Measurements from ENCODE around the gene ABHD12B.
A peak's percentile ranks its signal among the peaks of the same experiment; 100 is the strongest.

ABHD12B gene

GRCh38 chr14:50871914-50872732 lies at the start of gene ABHD12B:
Gene ABHD12B, plus strand, starts transcription at chr14:50872053. Its CDS starts 122 bp downstream, at chr14:50872175.
- no peak for DNase-seq (ENCODE audit: low read depth)

- DNase-seq (ENCODE audit: low read depth): no peak
Observed at GRCh38 chr14:50822501-50823042, 49.3 kb upstream of the ABHD12B start.

- DNase-seq (ENCODE audit: low read depth): no peak
Observed at GRCh38 chr14:50823051-50823761, 48.6 kb upstream of the ABHD12B start.

GRCh38 chr14:50823762-50824636 lies 47.9 kb upstream of the ABHD12B start:
- DNase-seq (ENCODE audit: low read depth): no peak

DNA sequence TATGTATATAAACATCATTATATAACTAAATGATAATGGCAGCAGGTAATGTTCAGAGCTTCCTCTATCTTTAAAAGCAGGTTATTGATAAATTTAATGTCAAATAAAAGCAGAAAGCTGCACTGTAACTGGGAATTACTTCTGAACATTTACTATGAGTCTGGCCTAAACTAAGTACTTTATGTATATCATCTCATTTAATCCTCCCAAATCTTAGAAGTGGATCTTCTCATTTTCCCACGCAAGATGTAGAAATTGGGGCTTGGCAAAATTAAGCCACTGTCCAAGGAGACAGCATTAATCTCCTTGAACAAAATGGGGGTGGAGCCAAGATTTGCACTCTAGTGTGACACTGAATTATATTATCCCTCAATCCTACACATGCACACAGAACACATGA lies 46.5 kb upstream of the ABHD12B start:
- no peak for DNase-seq (ENCODE audit: low read depth)

DNA sequence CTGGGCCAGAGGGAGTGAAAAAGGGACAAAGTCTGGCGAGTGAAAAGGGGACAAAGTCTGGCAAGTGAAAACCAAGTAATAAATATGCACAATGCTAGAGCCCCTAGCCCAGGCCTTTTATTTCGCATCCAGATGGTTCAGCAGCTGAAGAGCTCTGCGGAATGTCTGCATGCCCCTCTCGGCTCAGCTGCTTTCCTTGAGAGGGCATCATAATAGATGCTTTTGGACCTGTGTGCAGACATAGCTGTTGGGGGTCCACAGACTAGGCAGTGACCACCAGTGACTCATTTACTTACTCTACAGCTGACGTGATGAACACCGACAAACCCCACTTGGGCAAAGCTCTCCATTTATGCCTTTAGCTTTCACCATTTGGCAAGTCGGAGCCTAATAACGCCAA lies 45.2 kb upstream of the ABHD12B start:
- no peak for DNase-seq (ENCODE audit: low read depth)

GRCh38 chr14:50828721-50829488 lies 42.9 kb upstream of the ABHD12B start:
- no peak for DNase-seq (ENCODE audit: low read depth)

- DNase-seq (ENCODE audit: low read depth): no peak
Observed at GRCh38 chr14:50829489-50830043, 42.3 kb upstream of the ABHD12B start.

DNA sequence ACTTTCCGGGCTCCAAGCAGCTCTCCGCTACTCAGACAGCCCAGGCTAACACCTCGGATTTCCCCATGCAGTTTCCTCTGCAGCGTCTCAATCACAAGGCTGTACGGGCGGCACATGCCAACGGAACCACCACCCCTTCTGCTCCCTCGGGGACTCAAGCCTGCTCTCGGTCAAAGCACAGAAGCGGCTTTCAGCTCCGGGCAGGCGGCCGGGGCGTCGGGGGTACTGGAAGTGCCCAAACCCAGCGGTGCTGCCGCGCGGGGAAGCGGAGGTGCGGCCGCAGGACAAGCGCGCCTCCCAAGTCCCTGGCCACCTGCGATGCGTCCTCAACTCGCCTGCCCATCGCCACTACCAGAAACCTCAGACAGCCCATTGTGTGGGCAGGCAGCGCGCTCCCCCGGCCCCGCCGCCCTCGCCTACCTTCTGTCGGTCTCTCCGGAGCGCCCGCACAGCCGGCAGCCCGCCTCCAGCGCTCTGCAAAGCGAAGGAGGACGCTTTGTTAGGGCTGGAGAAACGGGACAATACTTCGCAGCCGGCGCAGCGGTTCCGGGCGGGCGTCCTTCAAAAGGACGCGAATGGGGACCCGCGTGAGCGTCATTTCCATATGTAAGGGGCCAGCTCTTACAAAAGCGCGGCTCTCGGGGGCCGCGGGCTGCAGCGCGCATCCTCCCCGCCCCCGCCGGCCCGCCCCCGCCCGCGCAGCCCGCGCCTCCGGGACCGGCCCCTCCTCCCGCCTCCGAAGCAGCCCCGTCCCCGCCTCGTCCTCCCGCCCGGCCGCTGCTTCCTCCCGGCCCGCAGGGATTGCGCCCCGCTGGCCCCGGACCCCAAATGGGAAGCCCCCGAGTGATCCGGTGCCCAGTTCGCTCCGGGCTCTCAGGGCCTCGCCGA lies 41.6 kb upstream of the ABHD12B start:
- peak; percentile 60 for DNase-seq (ENCODE audit: low read depth)

DNA sequence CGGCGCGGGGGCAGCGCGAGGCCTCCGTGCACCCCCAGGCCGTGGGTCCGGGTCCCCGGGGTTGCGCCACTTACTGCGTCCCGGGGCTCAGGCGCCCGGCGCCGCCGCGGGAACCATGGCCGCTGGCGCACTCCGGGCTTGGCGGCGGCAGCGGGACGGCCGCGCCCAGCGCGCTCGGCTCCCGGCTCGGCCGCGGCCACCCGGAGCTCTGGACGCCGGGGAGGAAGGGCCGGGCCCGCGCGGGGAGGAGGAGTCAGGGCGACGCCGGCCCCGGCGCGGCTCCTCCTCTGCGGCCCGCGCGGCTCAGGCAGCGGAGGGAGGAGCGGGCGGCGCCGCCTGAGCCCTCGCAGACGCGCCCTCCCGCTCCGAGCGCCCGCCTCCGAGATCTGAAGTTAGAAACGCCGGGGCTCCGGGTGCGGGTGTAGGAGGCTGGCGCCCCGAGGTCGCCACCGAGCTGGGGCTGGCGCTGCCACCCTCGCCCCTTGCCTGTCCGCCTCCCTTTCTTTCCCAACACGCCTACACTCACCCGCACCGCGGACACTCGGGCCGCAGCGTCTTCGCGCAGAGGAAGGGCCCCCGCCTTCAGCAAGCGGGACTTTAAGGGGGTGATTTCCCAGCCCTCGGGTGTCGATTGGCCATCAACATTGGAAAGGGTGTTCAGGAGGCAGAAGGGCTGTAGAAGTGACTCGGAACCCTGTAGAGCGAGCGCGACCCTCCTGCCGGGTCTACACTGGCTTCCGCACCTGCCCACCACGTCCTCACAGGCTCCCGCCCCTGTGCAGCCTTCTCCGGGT lies 40.7 kb upstream of the ABHD12B start, which contains the start of gene NIN:
TSS of gene NIN (minus strand) at position 231 of the 794 bp plus-strand sequence. CDS start 9,106 bp downstream, outside the sequence.
- DNase-seq (ENCODE audit: low read depth): peak; percentile 86

- peak; percentile 22 for DNase-seq (ENCODE audit: low read depth)
Observed at GRCh38 chr14:50831726-50832168, 40.1 kb upstream of the ABHD12B start.

DNA sequence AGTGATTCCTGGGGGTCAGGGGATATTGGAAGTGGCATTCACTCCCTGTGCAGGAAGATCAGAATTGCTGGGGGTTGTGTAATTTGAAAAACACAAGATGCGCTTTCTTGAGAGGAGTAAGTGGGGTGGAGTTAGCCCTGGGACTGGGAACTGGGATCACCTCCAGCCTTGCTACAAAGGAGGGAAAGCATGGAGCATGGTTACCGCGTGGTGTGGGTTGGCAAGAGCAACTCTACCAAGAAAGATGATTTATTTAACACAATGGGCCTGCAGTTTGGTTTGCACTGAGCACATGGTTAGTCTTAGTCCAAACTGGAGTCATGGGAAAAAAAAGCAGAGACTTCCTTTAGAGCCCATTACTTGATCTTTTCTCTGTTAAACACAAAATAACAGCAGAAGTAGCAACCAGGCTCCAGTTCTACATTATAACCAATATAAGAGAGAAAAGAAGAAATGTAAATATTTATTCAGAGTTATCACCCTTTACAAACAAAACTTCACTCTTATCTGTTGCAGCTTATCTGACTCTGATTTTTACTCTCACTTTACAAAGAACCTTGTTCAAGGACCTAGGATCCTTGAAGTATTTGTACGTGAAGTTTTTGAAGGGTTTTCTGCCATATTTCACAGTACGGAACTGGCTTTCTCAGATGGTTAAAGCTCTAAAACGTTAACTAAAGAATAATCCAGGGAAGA lies 38.8 kb upstream of the ABHD12B start:
- no peak for DNase-seq (ENCODE audit: low read depth)

DNA sequence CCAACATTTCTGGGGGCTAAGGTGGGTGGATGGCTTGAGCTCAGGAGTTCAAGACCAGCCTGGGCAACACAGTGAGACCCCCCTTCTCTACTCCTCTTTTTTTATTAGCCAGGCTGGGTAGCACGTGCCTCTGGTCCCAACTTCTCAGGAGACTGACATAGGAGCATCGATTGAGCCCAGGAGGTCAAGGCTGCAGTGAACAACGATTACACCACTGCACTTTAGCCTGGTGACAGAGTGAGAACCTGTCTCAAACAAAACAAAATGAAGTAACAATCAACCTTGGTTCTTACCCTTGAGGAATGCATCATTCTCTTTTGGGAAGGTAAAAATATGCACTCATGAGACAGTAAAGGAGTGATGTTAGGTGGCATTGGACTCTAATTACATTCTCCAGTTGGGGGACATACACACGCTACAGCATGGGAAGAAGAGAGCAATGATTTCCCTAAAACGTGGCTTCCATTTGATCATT lies 37.0 kb upstream of the ABHD12B start:
- no peak for DNase-seq (ENCODE audit: low read depth)

DNA sequence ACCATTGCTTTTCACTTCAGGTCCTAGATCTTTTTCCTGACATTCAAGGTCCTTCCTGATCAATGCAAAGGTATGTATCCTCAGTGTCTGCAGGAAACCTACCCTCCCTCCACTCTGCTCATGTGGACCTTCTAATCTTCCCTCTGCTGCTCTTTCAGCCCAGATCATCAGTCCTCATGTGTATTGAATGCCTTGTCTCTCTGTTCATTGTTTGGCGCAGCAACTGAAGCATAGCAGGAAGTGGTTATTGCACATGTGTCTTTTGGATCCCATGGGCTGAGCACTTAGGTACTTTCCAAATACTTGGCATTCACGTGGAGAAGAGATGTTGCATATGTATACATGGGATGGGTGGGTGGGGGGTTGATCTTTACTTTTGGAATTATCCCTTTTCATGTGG lies 36.6 kb upstream of the ABHD12B start:
- peak; percentile 54 for DNase-seq (ENCODE audit: low read depth)

DNA sequence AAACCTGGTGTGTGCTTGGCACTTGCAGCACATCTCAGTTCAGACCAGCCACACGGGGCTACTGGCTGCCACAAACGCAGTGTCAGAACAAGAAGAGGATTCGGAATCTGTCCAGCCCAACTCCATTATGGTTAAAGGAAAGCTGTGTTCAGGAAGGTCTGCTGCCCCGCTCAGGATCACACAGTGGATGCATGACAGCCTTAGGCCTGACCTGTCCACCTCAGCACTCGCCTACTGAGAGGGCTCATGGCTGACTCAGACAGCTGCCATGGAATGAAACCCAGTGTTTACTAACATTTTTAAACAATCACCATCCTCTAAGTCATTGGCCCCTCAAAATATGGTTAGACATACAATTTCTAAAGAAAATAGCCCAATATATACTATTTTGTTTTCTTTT lies 35.3 kb upstream of the ABHD12B start:
- peak; percentile 84 for DNase-seq (ENCODE audit: low read depth)

- no peak for DNase-seq (ENCODE audit: low read depth)
Observed at GRCh38 chr14:50837271-50837670, 34.6 kb upstream of the ABHD12B start.

GRCh38 chr14:50837850-50838470 lies 33.9 kb upstream of the ABHD12B start:
- no peak for DNase-seq (ENCODE audit: low read depth)

GRCh38 chr14:50839048-50839447 lies 32.8 kb upstream of the ABHD12B start:
- DNase-seq (ENCODE audit: low read depth): peak; percentile 74

Data from ELR (cell line).